Large intestine (tissue), 3 donors: Measurements from ENCODE around the gene EIF4A3. TPM values are rescaled to one million over a fixed set of nuclear protein-coding genes. Genes with fewer than 3 reads are reported as not detected.
"Not testable (repeated sequence)": the region's sequence is repeated elsewhere in the genome, so short reads cannot be mapped to it uniquely, and the experiment has no call there.

Source experiments
- DNase-seq, 2 donors: peaks; one replicate each; pipeline versions ENCODE4 v3.0.0 to v3.0.0-alpha.2; 2013
- H3K27ac ChIP-seq: one replicate; pipeline ENCODE4 v1.5.1; 2013; ENCODE audit warnings: low read length
- H3K27me3 ChIP-seq: 2 replicates; pipeline ENCODE4 v1.6.1; 2013; ENCODE audit warnings: low read length; ENCODE audit not compliant: control insufficient read depth, insufficient read depth
- H3K36me3 ChIP-seq: 2 replicates; pipeline ENCODE4 v1.6.1; 2013; ENCODE audit warnings: low read length; ENCODE audit not compliant: control insufficient read depth, insufficient read depth
- H3K4me1 ChIP-seq: one replicate; pipeline ENCODE4 v1.6.1; 2013; ENCODE audit warnings: low read length; ENCODE audit not compliant: control insufficient read depth, insufficient read depth
- H3K4me3 ChIP-seq: one replicate; pipeline ENCODE4 v1.5.1; 2013; ENCODE audit warnings: low read length
- H3K9me3 ChIP-seq: one replicate; pipeline ENCODE4 v1.6.1; 2013; ENCODE audit warnings: mild to moderate bottlenecking, low read depth, low read length, moderate library complexity; ENCODE audit not compliant: control insufficient read depth
- WGBS: methylation state at CpG from one replicate; pipeline ENCODE4 v1.1.5; 2013; ENCODE audit warnings: low lambda C conversion rate; ENCODE audit not compliant: insufficient coverage; 5-methylcytosine and 5-hydroxymethylcytosine counted together
- polyA plus RNA-seq: library from polyadenylated mRNA; unstranded; fragments of 120-200 nt; gene quantifications from one replicate; pipeline ENCODE4 v1.2.1, GENCODE V29; 2013

EIF4A3 gene
- polyA plus RNA-seq, 1 donor: 95.0 TPM

- Histone ChIP-seq H3K9me3 (no peaks in the 10 kb centered on the region), H3K27me3 (no peaks in the 10 kb centered on the region), H3K36me3 (no peaks in the 10 kb centered on the region), H3K4me1 (no peaks in the 10 kb centered on the region), H3K4me3 (no peak overlapping the region), H3K27ac (no peak overlapping the region)
- no CpG with 5 or more reads among the region's 37 CpGs for WGBS
- no peak for DNase-seq
Observed at GRCh38 chr17:80095038-80095843, 51.7 kb downstream of the EIF4A3 start.

GRCh38 chr17:80092959-80093358, 54.0 kb downstream of the EIF4A3 start:
- H3K4me3 ChIP-seq: no peak overlapping the region
- no peaks in the 10 kb centered on the region for H3K9me3 ChIP-seq
- no peak overlapping the region for H3K27ac ChIP-seq
- H3K27me3 ChIP-seq: no peaks in the 10 kb centered on the region
- no peaks in the 10 kb centered on the region for H3K36me3 ChIP-seq
- WGBS: 81% methylated on average over 4 of the region's 8 CpGs
- no peaks in the 10 kb centered on the region for H3K4me1 ChIP-seq
- no peak for DNase-seq

GRCh38 chr17:80091376-80091775, 55.6 kb downstream of the EIF4A3 start:
- no peaks in the 10 kb centered on the region for H3K4me1 ChIP-seq
- H3K4me3 ChIP-seq: no peak overlapping the region
- DNase-seq: no peak
- no peak overlapping the region for H3K27ac ChIP-seq
- no CpG with 5 or more reads among the region's 4 CpGs for WGBS
- H3K27me3 ChIP-seq: no peaks in the 10 kb centered on the region
- no peaks in the 10 kb centered on the region for H3K36me3 ChIP-seq
- H3K9me3 ChIP-seq: no peaks in the 10 kb centered on the region

- DNase-seq, H3K27ac ChIP-seq, H3K4me1 ChIP-seq, H3K9me3 ChIP-seq, H3K4me3 ChIP-seq, H3K27me3 ChIP-seq, H3K36me3 ChIP-seq: not testable (repeated sequence)
- whole genome bisulfite sequencing: no CpG with 5 or more reads among the region's 44 CpGs
Observed at GRCh38 chr17:80090164-80090563, 56.8 kb downstream of the EIF4A3 start.

GRCh38 chr17:80089762-80090161, 57.2 kb downstream of the EIF4A3 start:
- WGBS: no CpG with 5 or more reads among the region's 16 CpGs
- no peak for DNase-seq
- H3K27ac ChIP-seq: no peak overlapping the region

GRCh38 chr17:80087346-80088265, 59.3 kb downstream of the EIF4A3 start:
- H3K27me3 ChIP-seq: no peaks in the 10 kb centered on the region
- WGBS: 100% methylated on average over 1 of the region's 34 CpGs
- H3K4me1 ChIP-seq: no peaks in the 10 kb centered on the region
- no peaks in the 10 kb centered on the region for H3K9me3 ChIP-seq
- no peaks in the 10 kb centered on the region for H3K36me3 ChIP-seq
- H3K27ac ChIP-seq: no peak overlapping the region
- no peak overlapping the region for H3K4me3 ChIP-seq
- DNase-seq: no peak

More at GRCh38 chr17:80089762-80090161, 57.2 kb downstream of the EIF4A3 start:
- no peak overlapping the region for H3K4me3 ChIP-seq
- no peaks in the 10 kb centered on the region for H3K36me3 ChIP-seq
- no peaks in the 10 kb centered on the region for H3K4me1 ChIP-seq
- no peaks in the 10 kb centered on the region for H3K27me3 ChIP-seq
- no peaks in the 10 kb centered on the region for H3K9me3 ChIP-seq

- no peak for DNase-seq
- Histone ChIP-seq H3K27me3 (no peaks in the 10 kb centered on the region), H3K36me3 (peaks cover 3% of the 10 kb centered on the region), H3K9me3 (no peaks in the 10 kb centered on the region), H3K4me3 (no peak overlapping the region), H3K27ac (no peak overlapping the region), H3K4me1 (no peaks in the 10 kb centered on the region)
- WGBS: no CpG with 5 or more reads among the region's 11 CpGs
Observed at GRCh38 chr17:80086616-80087015, 60.3 kb downstream of the EIF4A3 start.

GRCh38 chr17:80086081-80086480, 60.8 kb downstream of the EIF4A3 start:
- Histone ChIP-seq H3K36me3 (peaks cover 3% of the 10 kb centered on the region), H3K27ac (no peak overlapping the region), H3K27me3 (no peaks in the 10 kb centered on the region), H3K9me3 (no peaks in the 10 kb centered on the region), H3K4me1 (no peaks in the 10 kb centered on the region), H3K4me3 (no peak overlapping the region)
- DNase-seq: no peak
- no CpG with 5 or more reads among the region's 17 CpGs for WGBS

- no peak for DNase-seq
- Histone ChIP-seq H3K27me3 (no peaks in the 10 kb centered on the region), H3K9me3 (no peaks in the 10 kb centered on the region), H3K27ac (no peak overlapping the region), H3K4me1 (no peaks in the 10 kb centered on the region), H3K36me3 (peaks cover 3% of the 10 kb centered on the region), H3K4me3 (no peak overlapping the region)
- WGBS: 100% methylated on average over 1 of the region's 15 CpGs
Observed at GRCh38 chr17:80084773-80085172, 62.2 kb downstream of the EIF4A3 start.
